Glutamatergic neuron (in vitro differentiated cells): ENCODE data around the gene OR4K1. TPM values are rescaled to one million over a fixed set of nuclear protein-coding genes. Genes with fewer than 3 reads are reported as not detected.

Source experiments
- DNase-seq: peaks from one replicate; pipeline ENCODE4 v3.0.0; 2022
- H3K27ac Mint-ChIP-seq: one replicate; pipeline ENCODE4 v1.8.0; 2020; ENCODE audit warnings: mild to moderate bottlenecking, mixed read lengths, inconsistent platforms; ENCODE audit not compliant: unreplicated experiment
- H3K27me3 Mint-ChIP-seq: one replicate; pipeline ENCODE4 v1.8.0; 2020; ENCODE audit warnings: mild to moderate bottlenecking, moderate library complexity, mixed read lengths, inconsistent platforms; ENCODE audit not compliant: unreplicated experiment
- H3K36me3 Mint-ChIP-seq: one replicate; pipeline ENCODE4 v1.8.0; 2020; ENCODE audit warnings: mild to moderate bottlenecking, mixed read lengths, inconsistent platforms; ENCODE audit not compliant: unreplicated experiment
- H3K4me1 Mint-ChIP-seq: one replicate; pipeline ENCODE4 v1.8.0; 2020; ENCODE audit warnings: mild to moderate bottlenecking, low read depth, mixed read lengths, inconsistent platforms; ENCODE audit not compliant: unreplicated experiment
- H3K4me3 Mint-ChIP-seq: one replicate; pipeline ENCODE4 v1.8.0; 2020; ENCODE audit warnings: mild to moderate bottlenecking, mixed read lengths, inconsistent platforms; ENCODE audit not compliant: unreplicated experiment
- H3K9me3 Mint-ChIP-seq: one replicate; pipeline ENCODE4 v1.8.0; 2020; ENCODE audit warnings: mild to moderate bottlenecking, moderate library complexity, mixed read lengths, inconsistent platforms; ENCODE audit not compliant: unreplicated experiment
- CTCF ChIP-seq: fragments of 200-600 bp; sonication (generic); IDR thresholded peaks from one replicate; pipeline ENCODE4 v1.5.0; 2021; ENCODE audit not compliant: partially characterized antibody, unreplicated experiment
- total RNA-seq: library from RNA; stranded (reverse); fragmentation: NEBNext Ultra II Directional; extraction: Animal tissue kit (Norgen Biotek cat#: 25700); gene quantifications from one replicate; pipeline ENCODE4 v1.2.1, GENCODE V29; 2021; ENCODE audit not compliant: unreplicated experiment

OR4K1 gene
- total RNA-seq, 1 donor from 2014 or later: not detected

DNA sequence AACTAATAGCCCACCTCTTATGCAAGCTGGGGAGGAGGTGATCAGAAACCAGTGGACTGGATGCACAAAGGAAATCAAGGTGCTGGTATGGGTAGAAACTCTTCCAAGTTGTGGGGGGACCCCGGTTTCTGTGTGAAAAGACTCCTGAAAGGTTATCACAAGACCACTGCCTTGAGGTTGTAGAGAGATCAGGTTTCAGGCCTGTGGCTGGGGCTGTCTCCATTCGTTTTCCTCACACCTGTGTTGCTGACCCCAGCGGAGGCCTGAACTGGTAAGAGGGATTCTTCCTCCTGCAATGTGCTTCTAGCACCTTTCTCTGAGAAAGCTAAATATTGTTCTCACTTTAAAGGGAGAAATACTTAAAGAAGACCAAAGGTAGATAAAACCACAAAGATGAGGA lies 19.6 kb upstream of the OR4K1 start:
- H3K36me3 Mint-ChIP-seq: peaks cover 5% of the 10 kb centered on the region
- peaks cover 22% of the 10 kb centered on the region for H3K9me3 Mint-ChIP-seq

GRCh38 chr14:19917243-19917642 lies 13.5 kb upstream of the OR4K1 start:
- no peak for TF ChIP-seq CTCF
- H3K9me3 Mint-ChIP-seq: peaks cover 5% of the 10 kb centered on the region
- H3K27ac Mint-ChIP-seq: no peak overlapping the region
- no peaks in the 10 kb centered on the region for H3K36me3 Mint-ChIP-seq
- no peak for DNase-seq
- no peak overlapping the region for H3K4me3 Mint-ChIP-seq
- no peaks in the 10 kb centered on the region for H3K27me3 Mint-ChIP-seq
- H3K4me1 Mint-ChIP-seq: no peaks in the 10 kb centered on the region

More for the DNA sequence above, 19.6 kb upstream of the OR4K1 start:
- Mint-ChIP-seq H3K4me1 (no peaks in the 10 kb centered on the region), H3K27ac (no peak overlapping the region), H3K27me3 (peaks cover 1% of the 10 kb centered on the region), H3K4me3 (no peak overlapping the region)
- no peak for TF ChIP-seq CTCF
- DNase-seq: no peak

DNA sequence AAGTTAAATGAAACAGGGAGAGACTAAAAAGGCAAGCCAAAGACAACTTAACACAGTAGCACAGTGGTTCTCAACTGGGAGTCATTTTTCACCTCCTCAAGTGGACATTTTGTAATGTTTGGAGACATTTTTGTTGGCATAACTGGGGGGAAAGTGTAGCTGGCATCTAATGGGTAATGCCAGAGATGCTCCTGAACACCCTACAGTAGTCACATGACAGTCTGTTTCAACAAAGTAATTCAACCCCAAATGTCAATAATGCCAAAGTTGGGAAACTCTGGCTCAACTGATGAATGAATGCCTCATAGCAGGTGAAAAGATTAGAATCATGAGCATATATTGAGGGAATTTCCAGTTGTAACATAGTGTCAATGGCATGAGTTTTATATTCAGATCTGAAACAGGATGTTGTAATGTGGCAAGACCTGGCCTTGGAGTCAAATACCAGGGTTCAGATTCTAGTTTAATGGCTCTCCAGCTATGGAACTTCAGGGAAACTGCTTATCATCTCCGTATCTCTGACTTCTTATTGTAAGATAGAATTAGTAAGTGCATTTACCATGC lies 12.7 kb upstream of the OR4K1 start:
- Mint-ChIP-seq H3K27me3 (no peaks in the 10 kb centered on the region), H3K4me1 (no peaks in the 10 kb centered on the region), H3K9me3 (peaks cover 5% of the 10 kb centered on the region), H3K4me3 (no peak overlapping the region), H3K27ac (no peak overlapping the region), H3K36me3 (no peaks in the 10 kb centered on the region)
- no peak for TF ChIP-seq CTCF
- no peak for DNase-seq

DNA sequence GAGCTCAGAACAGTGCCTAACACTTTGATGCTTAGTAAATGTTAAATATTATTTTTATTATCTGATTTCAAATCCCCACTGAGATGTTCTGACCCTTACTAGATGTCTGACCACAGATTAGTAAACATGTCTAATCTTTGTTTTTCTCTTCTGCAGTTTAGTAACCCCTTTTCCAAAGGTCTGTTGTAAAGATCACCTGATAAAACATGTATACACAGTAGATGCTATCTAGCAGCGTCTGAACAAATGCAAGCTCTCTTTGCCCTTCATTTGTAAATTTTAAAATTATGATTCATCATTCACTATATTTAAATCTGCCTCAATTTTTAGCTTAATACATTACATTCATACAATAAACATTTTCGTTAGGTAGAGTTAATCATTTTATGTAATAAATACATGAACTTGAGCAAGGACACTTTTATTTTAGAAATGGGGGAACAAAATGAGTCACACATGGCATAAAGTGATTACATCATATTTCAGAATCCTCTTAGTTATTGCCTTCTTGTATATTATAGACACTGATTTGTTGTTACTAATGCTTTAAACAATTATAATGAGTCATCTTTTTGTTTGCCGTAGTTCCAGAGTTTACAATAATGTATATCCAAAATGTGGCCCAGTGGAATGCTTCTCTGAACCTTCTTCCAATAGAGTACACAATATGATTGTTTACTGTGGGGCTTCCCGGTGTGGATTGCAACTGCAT lies 12.0 kb upstream of the OR4K1 start:
- H3K4me1 Mint-ChIP-seq: no peaks in the 10 kb centered on the region
- no peak for DNase-seq
- H3K4me3 Mint-ChIP-seq: no peak overlapping the region
- H3K36me3 Mint-ChIP-seq: no peaks in the 10 kb centered on the region
- H3K27me3 Mint-ChIP-seq: no peaks in the 10 kb centered on the region
- peaks cover 2% of the 10 kb centered on the region for H3K9me3 Mint-ChIP-seq
- no peak overlapping the region for H3K27ac Mint-ChIP-seq
- TF ChIP-seq CTCF: no peak

GRCh38 chr14:19920021-19920657 lies 10.6 kb upstream of the OR4K1 start, which contains the start of gene OR4K5:
Gene OR4K5, plus strand, starts transcription at chr14:19920607. Its CDS starts 0 bp downstream, at chr14:19920607.
- H3K36me3 Mint-ChIP-seq: no peaks in the 10 kb centered on the region
- no peaks in the 10 kb centered on the region for H3K4me1 Mint-ChIP-seq
- DNase-seq: no peak
- no peak for TF ChIP-seq CTCF
- no peak within 1 kb of the TSS for H3K4me3 Mint-ChIP-seq
- no peaks in the 10 kb centered on the region for H3K27me3 Mint-ChIP-seq
- peaks cover 2% of the 10 kb centered on the region for H3K9me3 Mint-ChIP-seq
- H3K27ac Mint-ChIP-seq: no peak within 1 kb of the TSS
